BE2C (cell line): ENCODE results near the gene GPR132.

Source experiments
- DNase-seq: peaks from one replicate; pipeline ENCODE4 v3.0.0-alpha.2; 2020
- H3K27me3 ChIP-seq: fragments of 250-450 bp; sonication (Bioruptor Pico); 2 replicates; pipeline ENCODE4 v1.5.1; 2020; ENCODE audit warnings: mild to moderate bottlenecking
- H3K36me3 ChIP-seq: fragments of 250-450 bp; sonication (Bioruptor Pico); 2 replicates; pipeline ENCODE4 v1.5.1; 2020; ENCODE audit warnings: mild to moderate bottlenecking
- H3K4me1 ChIP-seq: fragments of 250-450 bp; sonication (Bioruptor Pico); 2 replicates; pipeline ENCODE4 v1.5.1; 2020
- H3K4me3 ChIP-seq: 2 replicates; pipeline ENCODE4 v1.5.1; 2011; ENCODE audit warnings: low read depth, low read length
- H3K9me3 ChIP-seq: fragments of 250-450 bp; sonication (Bioruptor Pico); 2 replicates; pipeline ENCODE4 v1.5.1; 2020
- TF ChIP-seq, protein P1 (sequence below): IDR thresholded peaks from 2 replicates; pipeline ENCODE4 v1.5.1; 2012; ENCODE audit warnings: mild to moderate bottlenecking, low read depth, low read length

The GPR132 gene

DNA sequence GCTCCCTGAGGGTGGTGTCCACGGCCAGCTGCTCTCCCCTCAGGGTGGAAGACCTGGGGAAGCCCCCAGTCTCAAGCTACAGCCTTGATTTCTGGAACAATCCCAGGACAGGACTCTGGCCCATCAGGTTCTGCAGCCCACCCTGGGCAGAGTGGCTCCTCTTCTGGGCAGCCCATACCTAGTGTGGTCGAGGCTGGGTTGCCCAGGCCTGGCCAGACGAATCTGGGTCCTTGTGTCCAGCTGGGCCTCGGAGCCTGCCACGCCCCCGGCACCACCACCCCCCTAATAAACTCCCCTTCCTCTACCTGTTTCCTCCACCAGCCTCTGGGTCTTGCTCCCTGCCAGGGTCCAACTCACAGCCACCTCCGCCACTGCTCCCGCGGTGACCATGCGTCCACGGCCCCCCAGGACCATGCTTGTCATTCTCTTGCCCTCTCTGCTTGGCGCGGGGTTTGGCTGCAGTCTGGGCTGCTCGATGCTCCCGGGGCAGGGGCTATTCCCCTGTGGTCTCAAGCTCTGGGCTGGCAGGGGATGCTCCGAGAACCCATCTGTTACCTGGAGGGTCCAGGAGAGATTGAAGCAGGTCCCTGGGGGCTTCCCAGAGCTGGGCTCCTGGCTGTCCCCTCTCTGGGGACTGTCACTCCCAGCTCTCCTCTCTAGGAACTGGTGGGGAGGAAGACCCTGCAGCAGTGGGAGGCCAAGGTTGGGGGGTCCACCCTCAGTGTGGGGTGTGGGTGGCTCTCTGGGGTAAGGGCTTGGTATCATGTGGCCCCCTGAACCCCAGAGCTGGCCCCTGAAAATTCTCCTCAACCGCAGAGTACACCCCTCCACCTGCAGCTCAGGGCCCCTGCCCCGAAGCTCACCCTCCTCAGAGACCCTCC is 8.7 kb upstream of the GPR132 start:
- H3K36me3 ChIP-seq: no peaks in the 10 kb centered on the region
- TF ChIP-seq, protein P1, sequence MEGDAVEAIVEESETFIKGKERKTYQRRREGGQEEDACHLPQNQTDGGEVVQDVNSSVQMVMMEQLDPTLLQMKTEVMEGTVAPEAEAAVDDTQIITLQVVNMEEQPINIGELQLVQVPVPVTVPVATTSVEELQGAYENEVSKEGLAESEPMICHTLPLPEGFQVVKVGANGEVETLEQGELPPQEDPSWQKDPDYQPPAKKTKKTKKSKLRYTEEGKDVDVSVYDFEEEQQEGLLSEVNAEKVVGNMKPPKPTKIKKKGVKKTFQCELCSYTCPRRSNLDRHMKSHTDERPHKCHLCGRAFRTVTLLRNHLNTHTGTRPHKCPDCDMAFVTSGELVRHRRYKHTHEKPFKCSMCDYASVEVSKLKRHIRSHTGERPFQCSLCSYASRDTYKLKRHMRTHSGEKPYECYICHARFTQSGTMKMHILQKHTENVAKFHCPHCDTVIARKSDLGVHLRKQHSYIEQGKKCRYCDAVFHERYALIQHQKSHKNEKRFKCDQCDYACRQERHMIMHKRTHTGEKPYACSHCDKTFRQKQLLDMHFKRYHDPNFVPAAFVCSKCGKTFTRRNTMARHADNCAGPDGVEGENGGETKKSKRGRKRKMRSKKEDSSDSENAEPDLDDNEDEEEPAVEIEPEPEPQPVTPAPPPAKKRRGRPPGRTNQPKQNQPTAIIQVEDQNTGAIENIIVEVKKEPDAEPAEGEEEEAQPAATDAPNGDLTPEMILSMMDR: no peak
- no peak for DNase-seq
- H3K4me3 ChIP-seq: no peak overlapping the region
- peaks cover 6% of the 10 kb centered on the region for H3K4me1 ChIP-seq
- H3K9me3 ChIP-seq: no peaks in the 10 kb centered on the region
- no peaks in the 10 kb centered on the region; the same call in 1 of the 2 replicates for H3K27me3 ChIP-seq

DNA sequence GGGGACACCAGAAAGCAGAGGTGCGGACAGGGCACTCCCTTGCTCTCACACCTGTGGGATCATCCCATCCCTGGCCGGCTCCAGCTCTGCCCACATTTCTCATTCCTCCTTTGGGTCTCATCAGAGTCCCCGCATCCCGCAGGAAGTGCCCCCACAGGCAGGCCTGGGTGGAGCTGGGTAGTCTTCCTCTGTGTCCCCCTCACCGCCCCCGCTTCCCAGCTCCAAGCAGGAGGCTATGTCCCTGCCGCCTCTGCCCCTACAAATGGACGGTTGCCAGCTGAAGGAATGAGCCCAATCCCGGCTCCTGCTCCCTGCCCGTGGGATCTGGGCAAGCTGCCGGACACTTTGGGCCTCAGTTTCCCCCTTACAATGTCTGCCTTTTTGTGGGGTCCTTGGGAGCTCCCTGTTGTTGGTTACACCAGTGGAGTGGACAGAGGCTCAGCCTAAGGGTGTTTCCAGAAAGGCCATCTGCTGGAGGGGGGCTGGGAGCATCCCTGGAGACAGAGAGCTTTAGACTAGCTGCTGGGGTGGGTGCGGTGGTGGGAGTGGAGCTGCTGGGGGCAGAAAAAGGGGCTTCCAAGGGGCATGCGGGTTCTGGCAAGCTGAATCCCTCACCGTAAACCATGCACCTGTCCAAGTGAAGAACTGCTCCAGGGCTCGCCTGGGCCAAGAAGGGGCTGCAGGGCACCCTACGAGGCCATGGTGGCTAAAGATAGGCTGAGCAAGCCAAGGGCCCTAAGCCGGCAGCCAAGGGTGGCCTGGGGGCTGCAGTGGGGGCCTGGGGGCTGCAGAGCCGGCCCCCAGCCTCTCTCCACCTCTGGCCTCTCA is 7.9 kb upstream of the GPR132 start:
- Histone ChIP-seq H3K27me3 (no peaks in the 10 kb centered on the region; the same call in 1 of the 2 replicates), H3K4me3 (no peak overlapping the region), H3K9me3 (no peaks in the 10 kb centered on the region), H3K36me3 (no peaks in the 10 kb centered on the region), H3K4me1 (peaks cover 6% of the 10 kb centered on the region)
- TF ChIP-seq, protein P1: no peak
- no peak for DNase-seq

- Histone ChIP-seq H3K4me1 (peaks cover 6% of the 10 kb centered on the region), H3K27me3 (no peaks in the 10 kb centered on the region; the same call in 1 of the 2 replicates), H3K4me3 (no peak overlapping the region), H3K9me3 (no peaks in the 10 kb centered on the region), H3K36me3 (no peaks in the 10 kb centered on the region)
- DNase-seq: no peak
- TF ChIP-seq, protein P1: no peak
These were observed 7.2 kb upstream of the GPR132 start for GRCh38 chr14:105072381-105072861.

DNA sequence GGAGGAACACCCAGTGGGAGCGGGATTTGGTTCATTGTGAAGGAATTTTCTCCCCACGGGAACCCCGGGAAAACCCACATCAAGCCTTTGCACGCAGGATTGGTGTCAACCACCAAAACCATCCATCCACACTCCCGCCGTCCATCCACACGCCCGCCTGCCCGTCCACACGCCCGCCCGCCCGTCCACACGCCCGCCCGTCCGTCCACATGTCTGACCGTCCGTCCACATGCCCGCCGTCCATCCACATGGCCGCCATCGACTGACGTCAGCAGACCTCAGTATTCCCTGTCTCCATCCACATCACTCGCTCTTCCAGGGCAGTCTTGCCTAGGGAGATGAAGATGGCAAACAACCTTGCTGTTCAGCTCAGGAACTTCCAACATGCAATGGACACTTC is 6.7 kb upstream of the GPR132 start:
- DNase-seq: no peak
- no peaks in the 10 kb centered on the region for H3K36me3 ChIP-seq
- H3K9me3 ChIP-seq: no peaks in the 10 kb centered on the region
- TF ChIP-seq, protein P1: no peak
- no peak overlapping the region for H3K4me3 ChIP-seq
- H3K27me3 ChIP-seq: no peaks in the 10 kb centered on the region; the same call in 1 of the 2 replicates
- H3K4me1 ChIP-seq: peaks cover 6% of the 10 kb centered on the region

- DNase-seq: no peak
- peaks cover 6% of the 10 kb centered on the region for H3K4me1 ChIP-seq
- no peaks in the 10 kb centered on the region for H3K9me3 ChIP-seq
- H3K4me3 ChIP-seq: no peak overlapping the region
- TF ChIP-seq, protein P1: no peak
- H3K36me3 ChIP-seq: no peaks in the 10 kb centered on the region
- no peaks in the 10 kb centered on the region; the same call in 1 of the 2 replicates for H3K27me3 ChIP-seq
These were observed 6.1 kb upstream of the GPR132 start for GRCh38 chr14:105071326-105071725.
